ENCODE data around the gene MRPL54.

DNA sequence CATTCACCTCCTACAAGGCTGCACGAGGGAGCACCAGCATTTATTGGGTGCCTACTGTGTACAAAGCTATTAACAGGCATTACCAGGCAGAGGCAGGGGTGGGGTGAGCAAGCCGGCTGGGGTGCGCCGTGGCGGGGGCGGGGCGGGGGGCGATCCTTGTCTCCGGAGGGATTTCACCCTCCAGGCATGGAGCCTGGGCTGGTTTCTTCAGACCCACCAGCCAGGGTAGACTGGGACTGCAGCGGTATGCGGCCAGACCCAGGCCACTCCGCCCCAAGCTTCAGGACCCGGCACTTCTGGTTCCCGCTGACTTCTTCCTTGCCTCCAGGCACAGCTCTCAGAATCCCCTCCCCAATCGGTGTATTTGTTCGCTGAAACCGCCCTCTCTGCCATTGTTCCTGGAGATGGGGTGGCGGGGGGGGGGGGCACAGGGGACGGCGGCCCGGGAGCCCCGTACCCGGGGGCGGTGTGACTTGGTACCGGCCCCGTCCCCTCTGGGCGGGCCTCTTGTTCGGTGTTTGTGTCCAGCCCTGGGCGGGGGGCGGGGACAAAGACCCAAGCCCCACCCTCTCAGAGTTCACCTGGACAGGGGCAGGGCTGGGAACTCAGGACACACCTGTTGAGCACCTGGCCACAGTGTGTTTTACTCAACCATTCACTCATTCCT lies 39.9 kb upstream of the MRPL54 start:
- TF ChIP-seq CTCF (conservative IDR thresholded peaks at IDR 0.05; ENCODE audit: low read depth, low read length) = no peak
- TF ChIP-seq EZH2phosphoT487 (IDR thresholded peaks at IDR 0.05; ENCODE audit: borderline replicate concordance, low read length) = no peak
- TF ChIP-seq EZH2 (IDR thresholded peaks at IDR 0.05; ENCODE audit: low read length, unreplicated experiment) = no peak

Data from PC-3 (cell line).